Stimulated activated CD4-positive, alpha-beta T cell treated with anti-CD3 and anti-CD28 coated beads, Interleukin-12 subunit alpha, Interleukin-12 subunit beta, amount 100 ng/mL, for 48 hours (primary cell): Measurements from ENCODE around the gene TENM4.
"Not testable (repeated sequence)": the region's sequence is repeated elsewhere in the genome, so short reads cannot be mapped to it uniquely, and the experiment has no call there.

ENCODE experiments used
- DNase-seq, 3 donors: peaks; one replicate each; pipeline ENCODE4 v3.0.0-alpha.2; 2020; ENCODE audit warnings: low read depth in 2 of 3, low spot score in 1 of 3

TENM4 gene

GRCh38 chr11:78633516-78634310 lies 807.1 kb downstream of the TENM4 start:
- DNase-seq: no peak

- DNase-seq: no peak
Measured at GRCh38 chr11:78630561-78631303, 810.1 kb downstream of the TENM4 start.

GRCh38 chr11:78630155-78630554 lies 810.7 kb downstream of the TENM4 start:
- no peak for DNase-seq

GRCh38 chr11:78622666-78623065 lies 818.2 kb downstream of the TENM4 start:
- no peak for DNase-seq

GRCh38 chr11:78620159-78620558 lies 820.7 kb downstream of the TENM4 start:
- DNase-seq: no peak

- no peak for DNase-seq
Measured at GRCh38 chr11:78615724-78616123, 825.1 kb downstream of the TENM4 start.

- no peak for DNase-seq
Measured at GRCh38 chr11:78613378-78613813, 827.4 kb downstream of the TENM4 start.

- DNase-seq: no peak
Measured at GRCh38 chr11:78612721-78613377, 828.0 kb downstream of the TENM4 start.

- not testable (repeated sequence) for DNase-seq
Measured at GRCh38 chr11:78609321-78609720, 831.5 kb downstream of the TENM4 start.

GRCh38 chr11:78607696-78608095 lies 833.1 kb downstream of the TENM4 start:
- DNase-seq: no peak

- DNase-seq: no peak
Measured at GRCh38 chr11:78606667-78607066, 834.2 kb downstream of the TENM4 start.

GRCh38 chr11:78605296-78605695 lies 835.5 kb downstream of the TENM4 start:
- DNase-seq: no peak

GRCh38 chr11:78603792-78604191 lies 837.0 kb downstream of the TENM4 start:
- DNase-seq: no peak
